DMS 273 (cell line): Measurements from ENCODE around the gene REC114.
"Not testable (repeated sequence)": the region's sequence is repeated elsewhere in the genome, so short reads cannot be mapped to it uniquely, and the experiment has no call there.

Experiments used
- DNase-seq: peaks from one replicate; lab custom pipeline; 2025; ENCODE audit not compliant: unreplicated experiment; lab: John Stamatoyannopoulos, UW

Gene REC114

DNA sequence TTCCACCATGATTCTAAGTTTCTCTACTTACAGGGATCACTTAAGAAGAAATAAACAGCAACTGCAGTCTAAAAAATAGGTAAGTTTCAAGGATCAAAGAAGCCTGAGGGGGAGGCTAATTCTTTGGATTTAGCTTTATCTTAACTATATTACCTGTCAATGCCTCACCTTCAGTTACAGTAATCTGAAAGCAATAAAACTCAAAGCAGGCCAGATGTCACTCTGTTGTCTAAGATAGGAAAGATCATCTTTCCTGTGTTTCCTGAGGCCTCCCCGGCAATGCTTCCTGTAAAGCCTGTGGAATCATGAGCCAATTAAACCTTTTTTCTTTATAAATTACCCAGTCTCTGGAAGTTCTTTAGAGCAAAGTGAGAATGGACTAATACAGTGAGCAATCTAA is 130.1 kb downstream of the REC114 start:
- DNase-seq, result no peak

DNA sequence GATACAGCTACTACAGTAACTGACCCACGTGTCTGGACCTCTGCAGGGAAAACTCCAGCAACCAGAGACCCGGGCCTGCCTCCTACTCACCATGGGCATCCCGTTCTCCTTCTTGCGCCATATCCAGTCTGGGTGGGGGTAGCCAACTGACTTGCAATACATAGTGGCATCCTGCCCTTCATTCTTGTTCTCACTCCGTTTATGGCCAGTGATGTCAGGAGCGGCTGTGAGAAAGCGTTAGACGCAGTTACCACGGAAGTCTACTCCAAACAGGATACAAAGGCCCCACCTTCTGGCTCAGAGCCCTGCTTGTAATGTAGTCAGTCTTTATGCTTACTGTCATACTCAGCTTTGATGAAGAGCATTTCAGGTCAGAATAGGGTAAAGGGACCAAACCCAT is 130.6 kb downstream of the REC114 start:
- no peak for DNase-seq

GRCh38 chr15:73575636-73576247 is 132.8 kb downstream of the REC114 start:
- DNase-seq, result no peak

DNA sequence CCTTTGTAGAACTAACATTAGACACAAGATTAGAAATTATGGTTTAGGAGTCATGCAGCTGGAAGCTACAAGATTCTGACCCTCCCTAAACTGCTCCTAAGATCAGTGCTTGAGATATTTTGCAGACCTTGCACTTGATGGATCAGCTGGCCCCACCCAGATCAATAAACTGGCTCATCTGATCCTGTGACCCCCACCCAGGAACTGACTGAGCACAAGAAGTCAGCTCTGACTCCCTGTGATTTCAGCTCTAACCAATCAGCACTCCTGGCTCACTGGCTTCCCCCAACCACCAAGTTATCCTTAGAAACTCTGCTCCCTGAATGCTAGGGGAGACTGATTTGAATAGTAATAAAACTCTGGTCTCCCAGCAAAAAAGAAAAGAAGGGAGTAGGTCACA is 134.6 kb downstream of the REC114 start:
- DNase-seq, result not testable (repeated sequence)

- no peak for DNase-seq
Measured at GRCh38 chr15:73578026-73578425, 135.1 kb downstream of the REC114 start.

DNA sequence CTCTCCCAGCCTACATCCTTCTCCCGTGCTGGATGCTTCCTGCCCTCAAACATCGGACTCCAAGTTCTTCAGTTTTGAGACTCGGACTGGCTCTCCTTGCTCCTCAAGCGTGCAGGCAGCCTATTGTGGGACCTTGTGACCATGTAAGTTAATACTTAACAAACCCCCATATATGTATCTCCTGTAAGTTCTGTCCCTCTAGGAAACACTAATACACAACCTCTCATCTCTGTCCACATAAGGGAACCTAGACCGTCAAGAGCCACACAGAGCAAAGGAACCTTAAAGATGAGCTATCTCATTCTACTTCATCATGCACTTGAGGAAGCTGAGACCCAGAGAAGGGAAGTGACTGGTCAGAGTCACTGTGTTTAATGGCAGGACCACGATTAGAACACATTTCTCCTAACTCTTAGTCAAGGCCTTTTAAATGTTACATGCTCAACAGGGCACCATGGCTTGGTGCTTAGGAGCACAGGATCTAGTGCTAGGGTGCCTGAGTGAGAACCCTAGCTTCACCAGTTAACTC is 140.0 kb downstream of the REC114 start:
- DNase-seq, result no peak

DNA sequence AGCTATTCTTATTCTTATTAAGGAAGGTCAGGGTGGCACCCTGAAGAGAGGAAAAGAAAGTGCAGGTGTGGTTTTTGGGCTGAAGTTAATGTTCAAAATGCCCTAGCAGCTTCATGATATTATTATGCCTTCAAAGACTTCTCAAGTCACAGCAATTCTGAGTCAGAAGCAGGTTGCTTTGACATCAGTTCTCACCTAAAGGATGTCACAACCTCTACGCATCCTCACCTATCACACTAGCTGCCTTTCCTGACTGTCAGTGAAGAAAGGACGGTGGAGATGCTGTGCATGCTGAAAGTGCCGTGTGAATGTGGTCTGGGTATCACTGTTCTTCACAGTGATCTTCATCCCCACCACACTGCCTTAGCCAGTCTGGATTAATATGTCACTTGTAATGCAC is 140.6 kb downstream of the REC114 start:
- no peak for DNase-seq

DNA sequence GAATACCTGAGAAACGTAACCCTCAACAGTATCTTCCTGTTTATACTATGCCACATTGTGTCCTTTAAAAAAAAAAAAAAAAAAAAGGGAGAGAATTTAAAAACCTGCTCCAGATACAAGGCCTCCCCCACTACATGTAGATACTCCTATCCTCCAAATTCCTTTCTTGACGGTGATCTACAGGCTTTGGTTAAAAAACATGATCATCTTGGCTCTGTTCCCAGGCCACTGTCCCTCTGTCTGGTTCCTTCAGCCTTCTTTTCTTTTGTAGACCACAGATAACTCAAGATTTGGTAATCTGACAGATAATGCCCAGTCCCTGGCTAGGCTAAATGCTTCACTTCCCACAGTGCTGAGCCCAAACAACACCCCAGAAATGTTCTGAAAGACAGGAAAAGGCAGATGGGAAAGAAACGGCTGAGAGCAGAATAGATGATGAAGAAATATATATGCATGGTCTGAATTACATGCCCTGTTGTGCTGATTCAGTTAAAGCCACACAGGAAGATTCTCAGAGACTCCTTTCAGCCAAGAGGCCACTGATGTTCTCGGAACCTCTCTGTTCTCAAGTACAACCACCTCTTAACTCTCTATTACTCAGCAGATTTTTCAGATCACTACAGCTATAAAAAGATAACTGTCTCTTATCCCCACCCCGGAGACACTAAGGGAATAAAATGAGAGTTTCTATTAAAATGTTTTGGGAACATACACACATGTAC is 141.9 kb downstream of the REC114 start:
- DNase-seq, result no peak

DNA sequence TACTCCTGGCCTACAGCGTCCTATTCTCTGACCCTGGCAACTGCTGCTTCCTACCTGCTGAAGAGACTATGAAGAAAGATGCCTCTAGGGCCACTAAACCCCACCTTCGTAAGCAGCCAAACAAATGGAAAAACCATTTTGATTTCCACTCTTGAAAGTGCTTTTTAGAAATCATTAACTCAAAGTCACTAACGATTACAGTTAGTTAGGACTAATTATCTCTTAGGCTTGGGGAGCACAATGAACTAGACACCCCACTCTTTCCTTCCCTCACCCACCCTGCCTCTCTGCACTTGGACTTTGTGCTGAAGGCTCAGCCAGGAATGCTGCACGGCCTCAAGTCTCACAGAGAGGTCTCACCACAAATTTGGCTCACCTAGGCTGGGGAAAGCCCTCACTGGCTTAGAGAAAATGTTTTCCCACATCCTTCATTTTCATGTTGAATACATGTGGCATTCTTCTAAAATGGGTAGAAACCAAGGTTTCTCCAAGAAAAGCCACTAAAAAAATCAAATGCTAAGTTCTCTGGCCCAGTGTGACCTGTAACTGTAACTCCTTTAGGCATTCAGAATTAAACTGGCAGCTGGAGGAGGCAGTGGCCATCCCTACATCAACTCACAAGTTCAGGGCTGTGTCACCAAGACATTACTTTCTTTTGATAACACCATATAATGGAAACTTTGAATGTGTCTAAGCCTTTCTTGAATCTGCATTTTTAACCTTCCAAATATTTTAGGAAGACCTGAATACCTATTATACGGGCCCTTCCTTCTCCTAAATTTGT is 143.1 kb downstream of the REC114 start:
- no peak for DNase-seq

GRCh38 chr15:73589766-73590165 is 146.8 kb downstream of the REC114 start:
- no peak for DNase-seq

GRCh38 chr15:73590263-73590662 is 147.3 kb downstream of the REC114 start:
- DNase-seq, result no peak

GRCh38 chr15:73593304-73594074 is 150.5 kb downstream of the REC114 start:
- peak; percentile 6 for DNase-seq

DNA sequence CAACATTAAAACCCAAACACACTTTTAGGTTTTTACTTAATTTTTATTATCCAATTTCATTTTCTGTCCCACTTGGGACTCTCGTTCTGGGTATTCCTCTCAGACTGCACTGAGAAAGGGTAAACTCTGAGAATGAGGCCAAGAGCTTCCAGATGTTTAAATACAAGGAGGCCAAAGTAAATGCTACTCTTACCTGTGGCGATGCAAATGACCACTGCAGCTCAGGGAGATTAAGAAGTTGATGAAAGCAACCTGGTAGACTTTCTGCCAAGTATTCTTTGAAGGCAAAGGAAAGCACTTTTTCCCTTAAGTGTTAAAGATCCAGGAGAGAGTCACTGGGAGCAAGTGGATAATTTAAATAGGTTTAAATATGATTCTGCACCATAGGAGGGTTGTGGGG is 151.1 kb downstream of the REC114 start:
- no peak for DNase-seq

DNA sequence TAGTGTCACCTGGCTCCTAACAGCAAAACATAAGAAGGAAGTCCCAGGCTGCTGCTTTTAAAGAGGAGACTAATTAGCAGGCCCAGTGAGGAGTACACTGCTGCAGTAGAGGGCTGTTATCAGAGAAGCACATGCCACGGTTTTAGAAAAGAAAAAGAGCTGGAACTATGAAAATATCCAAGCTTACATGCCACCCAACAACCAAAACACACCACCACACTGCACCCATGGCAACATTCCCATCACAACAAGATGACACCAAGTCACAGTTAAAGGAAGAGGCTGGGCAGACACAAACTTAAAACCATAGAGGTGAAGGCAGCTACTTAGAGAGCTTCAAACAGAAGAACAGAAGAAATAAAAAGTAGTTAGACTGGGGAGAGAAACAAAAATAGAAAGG is 153.2 kb downstream of the REC114 start:
- DNase-seq, result no peak

GRCh38 chr15:73597036-73597638 is 154.2 kb downstream of the REC114 start:
- no peak for DNase-seq

DNA sequence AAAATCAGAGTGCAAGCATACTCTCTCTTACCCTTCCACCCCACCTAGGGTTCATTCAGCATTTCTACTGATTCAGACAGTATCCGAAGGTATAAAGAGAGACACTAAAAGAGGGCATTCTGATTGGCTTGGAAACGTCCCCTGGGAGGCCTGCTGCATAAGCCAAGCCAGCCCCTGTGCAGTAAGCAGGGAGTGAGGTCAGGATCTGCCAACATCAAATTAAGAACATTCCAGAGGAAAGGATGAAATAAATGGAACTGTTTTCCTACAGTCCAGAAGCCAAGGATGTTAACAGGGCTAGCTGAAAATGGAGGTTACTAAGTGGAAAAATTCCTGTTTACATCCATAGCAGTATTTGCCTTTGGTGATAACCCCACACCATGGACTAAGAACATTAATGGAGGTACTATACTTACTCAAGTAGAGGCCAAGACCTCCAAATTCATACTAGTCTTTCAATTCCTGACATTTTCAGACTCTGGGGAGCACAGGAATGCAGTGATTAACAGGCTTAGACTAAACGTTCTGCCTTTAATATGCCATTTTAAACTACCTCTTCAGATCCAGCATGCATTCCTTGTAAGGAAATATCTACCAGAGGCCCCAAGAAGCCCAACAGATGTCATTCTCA is 155.7 kb downstream of the REC114 start:
- no peak for DNase-seq

DNA sequence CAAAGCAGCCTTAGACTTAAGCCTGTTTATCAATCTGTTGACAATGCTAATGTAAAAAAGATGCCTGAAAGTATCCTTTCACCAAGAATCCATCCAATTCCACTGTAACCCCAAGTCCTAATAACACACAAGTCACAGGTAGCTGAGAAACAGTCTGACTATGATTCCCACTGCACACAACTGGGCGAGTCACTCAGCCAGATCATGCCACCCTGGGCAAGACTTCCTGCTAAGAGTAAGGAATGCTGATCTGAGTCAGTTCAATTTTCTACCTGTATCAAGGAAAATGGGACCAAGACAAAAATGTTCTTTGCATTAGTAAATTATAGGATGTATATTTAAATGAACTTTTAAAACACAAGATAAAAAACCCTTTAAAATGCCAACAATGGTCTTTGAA is 157.0 kb downstream of the REC114 start:
- DNase-seq, result no peak

- DNase-seq, result no peak
Measured at GRCh38 chr15:73600413-73601335, 157.7 kb downstream of the REC114 start.
